ENCODE data around the gene CAP1.

CAP1 gene

DNA sequence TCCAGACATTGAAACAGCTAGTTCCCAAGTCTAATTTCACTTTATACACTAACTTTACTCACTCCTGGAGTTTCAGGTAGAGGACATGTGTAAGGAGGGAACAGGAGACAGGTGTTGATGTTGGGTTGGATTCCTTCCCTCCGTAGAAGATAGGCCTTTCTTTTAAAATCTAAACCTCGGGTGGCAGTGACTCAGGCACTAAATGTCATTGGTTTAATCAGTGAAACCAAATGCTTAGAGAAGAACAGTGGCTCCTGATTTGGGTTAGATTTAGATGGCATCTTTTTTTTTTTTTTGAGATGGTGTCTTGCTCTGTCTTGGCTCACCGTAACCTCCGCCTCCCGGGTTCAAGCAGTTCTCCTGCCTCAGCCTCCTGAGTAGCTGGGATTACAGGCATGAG, 7.2 kb downstream of the CAP1 start:
- Histone ChIP-seq H3K27me3 (replicated peaks; ENCODE audit: insufficient read depth, low read length) (no peaks in the 10 kb centered on the region), H3K9me3 (replicated peaks; ENCODE audit: insufficient read depth, low read length) (no peaks in the 10 kb centered on the region), H3K9me2 (replicated peaks; ENCODE audit: insufficient read depth, low read length) (no peaks in the 10 kb centered on the region), H3K4me2 (ENCODE audit: low read depth, low read length) (no peak overlapping the region), H3K79me2 (ENCODE audit: low read length) (peaks cover 100% of the 10 kb centered on the region), H3K36me3 (replicated peaks; ENCODE audit: insufficient read depth, low read length) (peaks cover 8% of the 10 kb centered on the region; the same call in 1 of the 2 replicates), H3F3A (ENCODE audit: insufficient read depth, low read length) (no peaks in the 10 kb centered on the region), H4K20me1 (ENCODE audit: insufficient read depth, low read length) (0 out of 2 replicates have a peak, but pooled peaks cover 4% of the 10 kb centered on the region), H3K4me3 (ENCODE audit: low read length) (no peak overlapping the region), H2AFZ (ENCODE audit: low read length) (no peak overlapping the region), H3K27ac (ENCODE audit: low read length) (no peak overlapping the region), H3K4me1 (ENCODE audit: low read length) (peaks cover 1% of the 10 kb centered on the region; the same call in 1 of the 2 replicates), H3K9ac (ENCODE audit: low read length) (no peak overlapping the region)
- TF ChIP-seq, protein P1, sequence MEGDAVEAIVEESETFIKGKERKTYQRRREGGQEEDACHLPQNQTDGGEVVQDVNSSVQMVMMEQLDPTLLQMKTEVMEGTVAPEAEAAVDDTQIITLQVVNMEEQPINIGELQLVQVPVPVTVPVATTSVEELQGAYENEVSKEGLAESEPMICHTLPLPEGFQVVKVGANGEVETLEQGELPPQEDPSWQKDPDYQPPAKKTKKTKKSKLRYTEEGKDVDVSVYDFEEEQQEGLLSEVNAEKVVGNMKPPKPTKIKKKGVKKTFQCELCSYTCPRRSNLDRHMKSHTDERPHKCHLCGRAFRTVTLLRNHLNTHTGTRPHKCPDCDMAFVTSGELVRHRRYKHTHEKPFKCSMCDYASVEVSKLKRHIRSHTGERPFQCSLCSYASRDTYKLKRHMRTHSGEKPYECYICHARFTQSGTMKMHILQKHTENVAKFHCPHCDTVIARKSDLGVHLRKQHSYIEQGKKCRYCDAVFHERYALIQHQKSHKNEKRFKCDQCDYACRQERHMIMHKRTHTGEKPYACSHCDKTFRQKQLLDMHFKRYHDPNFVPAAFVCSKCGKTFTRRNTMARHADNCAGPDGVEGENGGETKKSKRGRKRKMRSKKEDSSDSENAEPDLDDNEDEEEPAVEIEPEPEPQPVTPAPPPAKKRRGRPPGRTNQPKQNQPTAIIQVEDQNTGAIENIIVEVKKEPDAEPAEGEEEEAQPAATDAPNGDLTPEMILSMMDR (IDR thresholded peaks at IDR 0.05; ENCODE audit: low read length), result no peak
- TF ChIP-seq EZH2 (optimal IDR thresholded peaks at IDR 0.05; ENCODE audit: low read depth, low read length), result no peak
- no peak for TF ChIP-seq EZH2phosphoT487 (IDR thresholded peaks at IDR 0.05; ENCODE audit: low read length)
- DNase-seq, result no peak

DNA sequence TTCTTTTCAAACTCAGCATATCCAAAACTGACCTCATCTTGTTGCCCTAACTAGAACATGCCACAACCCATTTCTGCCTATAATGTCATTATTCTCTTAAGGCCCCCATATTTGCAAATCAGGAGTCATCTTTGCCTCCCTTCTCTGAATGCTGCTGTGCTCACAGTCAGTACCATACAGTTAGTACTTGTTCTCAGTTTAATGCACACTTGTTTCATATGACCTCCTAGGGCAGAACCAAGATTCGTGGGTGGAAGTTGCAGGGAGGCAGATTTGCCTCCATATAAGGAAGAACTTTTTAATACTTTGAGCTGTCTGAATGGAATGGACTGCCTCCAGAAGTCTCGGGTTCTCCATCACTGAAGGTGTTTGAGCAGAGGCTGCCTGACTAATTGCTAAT, 9.2 kb downstream of the CAP1 start:
- Histone ChIP-seq H3K9me2 (replicated peaks; ENCODE audit: insufficient read depth, low read length) (no peaks in the 10 kb centered on the region), H3K9ac (ENCODE audit: low read length) (no peak overlapping the region), H3F3A (ENCODE audit: insufficient read depth, low read length) (no peaks in the 10 kb centered on the region), H3K4me2 (ENCODE audit: low read depth, low read length) (no peak overlapping the region), H3K4me3 (ENCODE audit: low read length) (no peak overlapping the region), H2AFZ (ENCODE audit: low read length) (no peak overlapping the region), H3K9me3 (replicated peaks; ENCODE audit: insufficient read depth, low read length) (no peaks in the 10 kb centered on the region), H3K4me1 (ENCODE audit: low read length) (no peaks in the 10 kb centered on the region), H3K27ac (ENCODE audit: low read length) (no peak overlapping the region), H3K36me3 (replicated peaks; ENCODE audit: insufficient read depth, low read length) (peaks cover 8% of the 10 kb centered on the region; the same call in 1 of the 2 replicates), H3K79me2 (ENCODE audit: low read length) (peaks cover 99% of the 10 kb centered on the region), H4K20me1 (ENCODE audit: insufficient read depth, low read length) (0 out of 2 replicates have a peak, but pooled peaks cover 4% of the 10 kb centered on the region), H3K27me3 (replicated peaks; ENCODE audit: insufficient read depth, low read length) (no peaks in the 10 kb centered on the region)
- no peak for DNase-seq
- TF ChIP-seq EZH2 (optimal IDR thresholded peaks at IDR 0.05; ENCODE audit: low read depth, low read length) (no peak), EZH2phosphoT487 (IDR thresholded peaks at IDR 0.05; ENCODE audit: low read length) (no peak)
- TF ChIP-seq, protein P1 (IDR thresholded peaks at IDR 0.05; ENCODE audit: low read length), result no peak

DNA sequence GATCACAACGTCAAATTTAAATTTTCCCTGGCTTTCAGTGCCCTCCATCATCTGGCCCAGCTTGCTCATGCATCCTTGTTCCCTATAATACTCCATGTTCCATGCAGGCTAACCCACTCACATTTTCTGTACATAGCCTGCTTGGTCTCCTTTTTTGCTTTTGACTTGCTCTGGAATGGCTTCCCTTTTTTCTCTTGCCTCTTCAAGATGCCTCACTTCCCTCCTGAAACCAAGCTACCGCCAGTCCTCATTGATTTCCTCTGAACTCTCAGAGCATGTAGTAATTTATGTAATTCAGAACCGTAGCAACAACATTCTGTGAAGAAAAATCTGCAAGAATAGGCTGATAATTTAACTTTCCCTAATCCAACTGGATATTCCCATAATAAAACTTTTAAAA, 10.3 kb downstream of the CAP1 start:
- Histone ChIP-seq H2AFZ (ENCODE audit: low read length) (no peak overlapping the region), H3F3A (ENCODE audit: insufficient read depth, low read length) (no peaks in the 10 kb centered on the region)

More for the DNA sequence above, 10.3 kb downstream of the CAP1 start:
- Histone ChIP-seq H3K9me2 (replicated peaks; ENCODE audit: insufficient read depth, low read length) (no peaks in the 10 kb centered on the region), H3K27ac (ENCODE audit: low read length) (no peak overlapping the region), H3K4me2 (ENCODE audit: low read depth, low read length) (no peak overlapping the region), H3K4me3 (ENCODE audit: low read length) (no peak overlapping the region), H3K9me3 (replicated peaks; ENCODE audit: insufficient read depth, low read length) (no peaks in the 10 kb centered on the region), H4K20me1 (ENCODE audit: insufficient read depth, low read length) (0 out of 2 replicates have a peak, but pooled peaks cover 4% of the 10 kb centered on the region), H3K36me3 (replicated peaks; ENCODE audit: insufficient read depth, low read length) (peaks cover 8% of the 10 kb centered on the region; the same call in 1 of the 2 replicates), H3K79me2 (ENCODE audit: low read length) (peaks cover 99% of the 10 kb centered on the region), H3K4me1 (ENCODE audit: low read length) (peaks cover 4% of the 10 kb centered on the region), H3K9ac (ENCODE audit: low read length) (no peak overlapping the region), H3K27me3 (replicated peaks; ENCODE audit: insufficient read depth, low read length) (no peaks in the 10 kb centered on the region)
- DNase-seq, result no peak
- TF ChIP-seq, protein P1 (IDR thresholded peaks at IDR 0.05; ENCODE audit: low read length), result no peak
- TF ChIP-seq EZH2 (optimal IDR thresholded peaks at IDR 0.05; ENCODE audit: low read depth, low read length) (no peak), EZH2phosphoT487 (IDR thresholded peaks at IDR 0.05; ENCODE audit: low read length) (no peak)
